Parathyroid adenoma (tissue), 2 donors: ENCODE measurements around the gene SEMA3A.

Source experiments
- H2AFZ ChIP-seq: fragments of 300-600 bp; sonication (generic); one replicate; pipeline ENCODE4 v1.7.0; 2017; ENCODE audit warnings: antibody characterized with exemption, mild to moderate bottlenecking
- H3K27ac ChIP-seq: fragments of 300-600 bp; sonication (generic); one replicate; pipeline ENCODE4 v1.7.0; 2017
- H3K27me3 ChIP-seq: fragments of 300-600 bp; sonication (generic); one replicate; pipeline ENCODE4 v1.7.0; 2017; ENCODE audit warnings: low read length; ENCODE audit not compliant: control insufficient read depth, insufficient read depth
- H3K36me3 ChIP-seq: fragments of 300-600 bp; sonication (generic); one replicate; pipeline ENCODE4 v1.7.0; 2017; ENCODE audit warnings: low read length; ENCODE audit not compliant: control insufficient read depth, insufficient read depth
- H3K4me1 ChIP-seq: fragments of 300-600 bp; sonication (generic); one replicate; pipeline ENCODE4 v1.7.0; 2017; ENCODE audit warnings: control low read depth
- H3K4me2 ChIP-seq: fragments of 300-600 bp; sonication (generic); one replicate; pipeline ENCODE4 v1.7.0; 2017; ENCODE audit warnings: low read length
- H3K4me3 ChIP-seq: fragments of 300-600 bp; sonication (generic); one replicate; pipeline ENCODE4 v1.7.0; 2017; ENCODE audit warnings: low read depth, low read length
- H3K79me2 ChIP-seq: fragments of 300-600 bp; sonication (generic); one replicate; pipeline ENCODE4 v1.7.0; 2017; ENCODE audit warnings: control low read depth
- H3K9ac ChIP-seq: fragments of 300-600 bp; sonication (generic); one replicate; pipeline ENCODE4 v1.7.0; 2017; ENCODE audit warnings: mild to moderate bottlenecking
- H3K9me3 ChIP-seq: fragments of 300-600 bp; sonication (generic); one replicate; pipeline ENCODE4 v1.7.0; 2017; ENCODE audit warnings: low read length; ENCODE audit not compliant: control insufficient read depth
- CTCF ChIP-seq: fragments of 300-600 bp; sonication (generic); IDR thresholded peaks from one replicate; pipeline ENCODE4 v1.7.0; 2017; ENCODE audit warnings: antibody characterized with exemption, mild to moderate bottlenecking
- donor health status: primary hyperparathyroidism.

The SEMA3A gene

GRCh38 chr7:84108119-84108518 lies 86.5 kb downstream of the SEMA3A start:
- no peak overlapping the region for H3K9ac ChIP-seq
- no peak for TF ChIP-seq CTCF

GRCh38 chr7:84107259-84107658 lies 87.3 kb downstream of the SEMA3A start:
- Histone ChIP-seq H3K4me1 (no peaks in the 10 kb centered on the region), H2AFZ (no peak overlapping the region), H3K9me3 (no peaks in the 10 kb centered on the region), H3K27ac (no peak overlapping the region), H3K9ac (no peak overlapping the region), H3K4me2 (no peak overlapping the region), H3K79me2 (no peaks in the 10 kb centered on the region), H3K27me3 (no peaks in the 10 kb centered on the region), H3K36me3 (no peaks in the 10 kb centered on the region), H3K4me3 (no peak overlapping the region)
- no peak for TF ChIP-seq CTCF

More at GRCh38 chr7:84108119-84108518, 86.5 kb downstream of the SEMA3A start:
- Histone ChIP-seq H3K27ac (no peak overlapping the region), H3K36me3 (no peaks in the 10 kb centered on the region), H3K27me3 (no peaks in the 10 kb centered on the region), H3K4me2 (no peak overlapping the region), H2AFZ (no peak overlapping the region), H3K4me3 (no peak overlapping the region), H3K4me1 (no peaks in the 10 kb centered on the region), H3K79me2 (no peaks in the 10 kb centered on the region), H3K9me3 (no peaks in the 10 kb centered on the region)

- no peaks in the 10 kb centered on the region for H3K4me1 ChIP-seq
- no peak overlapping the region for H3K27ac ChIP-seq
- TF ChIP-seq CTCF, result no peak
- H3K27me3 ChIP-seq, result no peaks in the 10 kb centered on the region
- no peak overlapping the region for H3K9ac ChIP-seq
- no peaks in the 10 kb centered on the region for H3K79me2 ChIP-seq
- H3K36me3 ChIP-seq, result no peaks in the 10 kb centered on the region
- H3K4me2 ChIP-seq, result no peak overlapping the region
- H3K9me3 ChIP-seq, result no peaks in the 10 kb centered on the region
- no peak overlapping the region for H2AFZ ChIP-seq
- no peak overlapping the region for H3K4me3 ChIP-seq
Measured at GRCh38 chr7:84106291-84106690, 88.3 kb downstream of the SEMA3A start.

DNA sequence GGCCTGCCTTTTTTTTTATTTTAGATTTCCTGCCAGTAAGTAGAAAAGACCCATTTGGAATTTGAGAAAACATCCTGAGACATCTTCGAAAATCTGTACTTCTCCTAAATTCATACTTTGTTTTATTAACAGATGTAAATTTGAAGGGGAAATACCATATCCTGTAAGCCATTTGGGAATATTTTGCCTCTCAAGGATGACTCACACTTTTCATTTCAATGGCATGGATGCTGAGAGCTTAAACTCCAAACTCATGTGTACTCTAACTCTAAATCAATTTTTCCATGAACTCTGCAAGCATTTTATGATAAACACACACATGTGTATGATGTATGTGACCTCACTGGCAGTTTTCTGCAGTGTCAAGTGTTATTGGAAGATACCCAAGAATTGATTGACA lies 89.0 kb downstream of the SEMA3A start:
- Histone ChIP-seq H3K4me2 (no peak overlapping the region), H3K4me1 (no peaks in the 10 kb centered on the region), H2AFZ (no peak overlapping the region), H3K79me2 (no peaks in the 10 kb centered on the region), H3K9ac (no peak overlapping the region), H3K27ac (no peak overlapping the region), H3K36me3 (no peaks in the 10 kb centered on the region), H3K27me3 (no peaks in the 10 kb centered on the region), H3K4me3 (no peak overlapping the region), H3K9me3 (no peaks in the 10 kb centered on the region)
- TF ChIP-seq CTCF, result no peak

DNA sequence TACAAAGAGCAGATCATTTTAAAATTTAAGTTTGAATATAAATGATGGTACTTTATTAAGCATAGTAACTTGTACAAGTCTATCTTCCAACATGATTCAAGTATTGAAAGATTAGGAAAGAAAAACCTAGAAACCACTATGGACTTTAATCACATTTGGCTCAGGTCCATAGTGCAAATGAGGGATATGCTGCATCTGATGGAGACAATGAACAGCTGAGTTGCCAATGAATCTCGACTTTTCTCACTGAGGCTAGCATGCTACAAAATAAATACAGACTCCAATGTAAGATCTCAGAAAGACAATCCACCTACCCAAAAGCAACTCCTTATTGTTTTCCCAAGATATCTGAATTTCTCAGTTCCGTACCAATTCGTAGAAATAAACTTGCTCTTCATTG lies 89.8 kb downstream of the SEMA3A start:
- Histone ChIP-seq H3K79me2 (no peaks in the 10 kb centered on the region), H3K4me3 (no peak overlapping the region), H3K36me3 (no peaks in the 10 kb centered on the region)

More for the DNA sequence above, 89.8 kb downstream of the SEMA3A start:
- no peak overlapping the region for H2AFZ ChIP-seq
- no peak overlapping the region for H3K27ac ChIP-seq
- no peak for TF ChIP-seq CTCF
- no peaks in the 10 kb centered on the region for H3K27me3 ChIP-seq
- no peaks in the 10 kb centered on the region for H3K9me3 ChIP-seq
- H3K9ac ChIP-seq, result no peak overlapping the region
- no peak overlapping the region for H3K4me2 ChIP-seq
- H3K4me1 ChIP-seq, result no peaks in the 10 kb centered on the region
